HepG2 (cell line): ENCODE data around the gene GIMAP8. TPM values are rescaled to one million over a fixed set of nuclear protein-coding genes. Genes with fewer than 3 reads are reported as not detected.

Experiments used
- ADNP ChIP-seq: sonication (generic); formaldehyde crosslinking; IDR thresholded peaks from 2 replicates; pipeline ENCODE4 v1.4.0; 2020; ENCODE audit warnings: missing genetic modification reagents
- ATF3 ChIP-seq: sonication (generic); formaldehyde crosslinking; IDR thresholded peaks from 2 replicates; pipeline ENCODE4 v1.4.0; 2020; ENCODE audit warnings: missing genetic modification reagents
- BCLAF1 ChIP-seq: fragments of 450-650 bp; IDR thresholded peaks from 2 replicates; pipeline ENCODE4 v1.6.1; 2017; ENCODE audit warnings: mild to moderate bottlenecking
- HOXA5 ChIP-seq: sonication (generic); formaldehyde crosslinking; IDR thresholded peaks from 2 replicates; pipeline ENCODE4 v1.4.0; 2020; ENCODE audit warnings: missing genetic modification reagents
- IRF1 ChIP-seq: sonication (generic); formaldehyde crosslinking; IDR thresholded peaks from 2 replicates; pipeline ENCODE4 v1.4.0; 2020; ENCODE audit warnings: low read depth, mild to moderate bottlenecking, missing genetic modification reagents
- MAFK ChIP-seq, 2 experiments: IDR thresholded peaks in 1 of 2; conservative IDR thresholded peaks in 1 of 2; 2 replicates each; pipeline ENCODE4 v1.6.1; 2011; ENCODE audit warnings: improper control_type of control experiment in 2 of 2, low read length in 2 of 2
- MEIS1 ChIP-seq: sonication (generic); formaldehyde crosslinking; IDR thresholded peaks from 2 replicates; pipeline ENCODE4 v1.9.0; 2021; ENCODE audit warnings: mild to moderate bottlenecking, missing genetic modification reagents, moderate library complexity, borderline replicate concordance
- RARA ChIP-seq: IDR thresholded peaks from 2 replicates; pipeline ENCODE4 v1.6.1; 2016; ENCODE audit warnings: missing genetic modification reagents, missing compliant biosample characterization
- SALL1 ChIP-seq: sonication (generic); formaldehyde crosslinking; IDR thresholded peaks from 2 replicates; pipeline ENCODE4 v1.8.0; 2022; ENCODE audit warnings: mild to moderate bottlenecking, missing genetic modification reagents
- SPEN ChIP-seq: sonication (generic); formaldehyde crosslinking; IDR thresholded peaks from 2 replicates; pipeline ENCODE4 v1.5.1; 2020; ENCODE audit warnings: low read depth, mild to moderate bottlenecking, missing genetic modification reagents
- TCF12 ChIP-seq, 2 experiments: fragments of 450-650 bp in 1 of 2; sonication (generic) in 1 of 2; formaldehyde crosslinking in 1 of 2; IDR thresholded peaks; 2 replicates each; pipeline versions ENCODE4 v1.6.1 to v1.8.0; 2017 to 2022; ENCODE audit warnings: antibody characterized with exemption in 1 of 2, mild to moderate bottlenecking in 1 of 2, missing genetic modification reagents in 1 of 2, moderate library complexity in 1 of 2
- TMF1 ChIP-seq: sonication (generic); formaldehyde crosslinking; IDR thresholded peaks from 2 replicates; pipeline ENCODE4 v1.8.1; 2022; ENCODE audit warnings: low read depth, missing genetic modification reagents
- ZBTB14 ChIP-seq: sonication (generic); formaldehyde crosslinking; IDR thresholded peaks from 2 replicates; pipeline ENCODE4 v1.4.0; 2020; ENCODE audit warnings: missing genetic modification reagents
- ZBTB44 ChIP-seq: sonication (generic); formaldehyde crosslinking; IDR thresholded peaks from 2 replicates; pipeline ENCODE4 v1.4.0; 2020; ENCODE audit warnings: missing genetic modification reagents
- ZNF180 ChIP-seq: sonication (generic); formaldehyde crosslinking; IDR thresholded peaks from 2 replicates; pipeline ENCODE4 v1.4.0; 2020; ENCODE audit warnings: low read depth, missing genetic modification reagents, borderline replicate concordance
- ZNF326 ChIP-seq: sonication (generic); formaldehyde crosslinking; IDR thresholded peaks from 2 replicates; pipeline ENCODE4 v1.4.0; 2020; ENCODE audit warnings: missing genetic modification reagents, borderline replicate concordance
- ZNF382 ChIP-seq: sonication (generic); formaldehyde crosslinking; IDR thresholded peaks from 2 replicates; pipeline ENCODE4 v1.5.0; 2020; ENCODE audit warnings: missing genetic modification reagents, mild to moderate bottlenecking, borderline replicate concordance
- ZNF512B ChIP-seq: sonication (generic); formaldehyde crosslinking; IDR thresholded peaks from 2 replicates; pipeline ENCODE4 v1.5.1; 2020; ENCODE audit warnings: missing genetic modification reagents, mild to moderate bottlenecking, borderline replicate concordance
- polyA plus RNA-seq, 8 experiments: library from polyadenylated mRNA; depleted of rRNA in 3 of 8; stranded (reverse) in 7 of 8; unstranded in 1 of 8; fragments of >200 nt; fragmentation: Illumina TruSeq in 4 of 8; extraction: Trizol in 4 of 8; gene quantifications; 2 replicates each; pipeline versions ENCODE4 v1.2.1 to v1.2.3, GENCODE V29; 2011 to 2016; ENCODE audit warnings: low read depth in 4 of 8, missing spikeins in 1 of 8, mixed read lengths in 1 of 8; ENCODE audit not compliant: insufficient read depth in 1 of 8
- total RNA-seq, 5 experiments: library from RNA; depleted of rRNA; stranded (reverse); fragments of >200 nt; fragmentation: Illumina TruSeq; extraction: Trizol; gene quantifications; 2 replicates each; pipeline ENCODE4 v1.2.3, GENCODE V29; 2016; ENCODE audit warnings: low read depth in 1 of 5

Gene GIMAP8
- total and polyA plus RNA-seq, 2 of the 13 experiments (the other 11 are each of a cell fraction or from before 2014, with no cell fraction given) = not detected

- TF ChIP-seq ZBTB44 (CRISPR knock-in tag) (0 out of 2 replicates have a peak, but pooled peaks have one; percentile 70), RARA (CRISPR knock-in tag) (peak; percentile 77), ZNF326 (no peak), SPEN (CRISPR knock-in tag) (peak; percentile 84), TMF1 (peak; percentile 91), MEIS1 (CRISPR knock-in tag) (0 out of 2 replicates have a peak, but pooled peaks have one; percentile 36), SALL1 (CRISPR knock-in tag) (peak; percentile 60; the same call in 1 of the 2 replicates), MAFK (conservative IDR thresholded peaks at IDR 0.05 in 1 of 2, IDR thresholded peaks at IDR 0.05 in 1 of 2; ENCODE audit: low read length in 2 of 2) (peak in 1 of 2 experiments; percentile 49; a peak in 2 of 4 replicates), IRF1 (peak; percentile 79; the same call in 1 of the 2 replicates), ZNF512B (no peak), ZBTB14 (CRISPR knock-in tag) (peak; percentile 91), TCF12 (IDR thresholded peaks at IDR 0.05) (no peak), TCF12 (CRISPR knock-in tag; IDR thresholded peaks at IDR 0.05) (peak; percentile 80; the same call in 1 of the 2 replicates), ADNP (no peak), HOXA5 (CRISPR knock-in tag) (no peak), ATF3 (CRISPR knock-in tag) (peak; percentile 9), ZNF382 (no peak), ZNF180 (peak; percentile 97; the same call in 1 of the 2 replicates), BCLAF1 (no peak)
Measured at GRCh38 chr7:150404805-150405583, 45.4 kb upstream of the GIMAP8 start (continued).
